Progenitor cell of endocrine pancreas (in vitro differentiated cells): ENCODE results near the gene TEX2. TPM values are rescaled to one million over a fixed set of nuclear protein-coding genes. Genes with fewer than 3 reads are reported as not detected.
A peak's percentile ranks its signal among the peaks of the same experiment; 100 is the strongest.

Experiments
- DNase-seq: peaks from one replicate; pipeline ENCODE4 v3.0.0; 2021; ENCODE audit warnings: low spot score; ENCODE audit not compliant: unreplicated experiment
- H3K27ac Mint-ChIP-seq: 2 replicates; pipeline ENCODE4 v1.8.0; 2021; ENCODE audit warnings: mild to moderate bottlenecking, moderate library complexity, mixed read lengths
- H3K27me3 Mint-ChIP-seq: 2 replicates; pipeline ENCODE4 v1.8.0; 2021; ENCODE audit warnings: mixed read lengths
- H3K36me3 Mint-ChIP-seq: 2 replicates; pipeline ENCODE4 v1.8.0; 2022; ENCODE audit warnings: mixed read lengths; ENCODE audit not compliant: insufficient read depth
- H3K4me1 Mint-ChIP-seq: 2 replicates; pipeline ENCODE4 v1.8.0; 2021; ENCODE audit warnings: low read depth, mixed read lengths
- H3K4me3 Mint-ChIP-seq: 2 replicates; pipeline ENCODE4 v1.8.0; 2021; ENCODE audit warnings: low read depth, mild to moderate bottlenecking, moderate library complexity, mixed read lengths
- H3K9me3 Mint-ChIP-seq: 2 replicates; pipeline ENCODE4 v1.8.0; 2021; ENCODE audit warnings: low read depth, mixed read lengths
- CTCF ChIP-seq: fragments of 200-600 bp; sonication (generic); IDR thresholded peaks from one replicate; pipeline ENCODE4 v1.5.0; 2021; ENCODE audit warnings: antibody characterized with exemption, mild to moderate bottlenecking; ENCODE audit not compliant: unreplicated experiment
- total RNA-seq: library from RNA; stranded (reverse); gene quantifications from 2 replicates; pipeline ENCODE4 v1.2.1, GENCODE V29; 2021

TEX2 gene
- total RNA-seq, 1 donor from 2014 or later, result 30.2 TPM

- Mint-ChIP-seq H3K27ac (peak overlapping the region; percentile 56), H3K36me3 (peaks cover 15% of the 10 kb centered on the region), H3K9me3 (no peaks in the 10 kb centered on the region), H3K27me3 (no peaks in the 10 kb centered on the region), H3K4me1 (peaks cover 20% of the 10 kb centered on the region), H3K4me3 (no peak overlapping the region)
- TF ChIP-seq CTCF, result no peak
- no peak for DNase-seq
Measured at GRCh38 chr17:64176556-64176955, 86.5 kb downstream of the TEX2 start.

- no peak for DNase-seq
- H3K27me3 Mint-ChIP-seq, result no peaks in the 10 kb centered on the region
- TF ChIP-seq CTCF, result no peak
- H3K27ac Mint-ChIP-seq, result no peak overlapping the region
- H3K36me3 Mint-ChIP-seq, result peaks cover 23% of the 10 kb centered on the region
- no peaks in the 10 kb centered on the region for H3K9me3 Mint-ChIP-seq
- no peak overlapping the region for H3K4me3 Mint-ChIP-seq
- peaks cover 20% of the 10 kb centered on the region for H3K4me1 Mint-ChIP-seq
Measured at GRCh38 chr17:64174686-64175456, 88.2 kb downstream of the TEX2 start.

GRCh38 chr17:64173646-64174045, 89.4 kb downstream of the TEX2 start:
- Mint-ChIP-seq H3K9me3 (no peaks in the 10 kb centered on the region), H3K4me1 (peaks cover 19% of the 10 kb centered on the region), H3K27ac (no peak overlapping the region), H3K27me3 (no peaks in the 10 kb centered on the region), H3K36me3 (peaks cover 20% of the 10 kb centered on the region), H3K4me3 (no peak overlapping the region)
- DNase-seq, result no peak
- TF ChIP-seq CTCF, result no peak

- Mint-ChIP-seq H3K4me3 (no peak overlapping the region), H3K27me3 (no peaks in the 10 kb centered on the region), H3K27ac (no peak overlapping the region), H3K9me3 (no peaks in the 10 kb centered on the region), H3K4me1 (peaks cover 7% of the 10 kb centered on the region), H3K36me3 (peaks cover 20% of the 10 kb centered on the region)
- no peak for TF ChIP-seq CTCF
- DNase-seq, result no peak
Measured at GRCh38 chr17:64172510-64172909, 90.5 kb downstream of the TEX2 start.

- DNase-seq, result no peak
- Mint-ChIP-seq H3K27me3 (no peaks in the 10 kb centered on the region), H3K4me1 (no peaks in the 10 kb centered on the region), H3K4me3 (no peak overlapping the region), H3K27ac (no peak overlapping the region), H3K9me3 (no peaks in the 10 kb centered on the region), H3K36me3 (peaks cover 20% of the 10 kb centered on the region)
- TF ChIP-seq CTCF, result no peak
Measured at GRCh38 chr17:64171041-64171440, 92.0 kb downstream of the TEX2 start.
